Gastrocnemius medialis (tissue), 4 donors: ENCODE data around the gene SLC52A3.

Experiments used
- POLR2A ChIP-seq, 2 donors: fragments of 450-650 bp; IDR thresholded peaks; one replicate each; pipeline ENCODE4 v1.6.1; 2017; ENCODE audit warnings: antibody characterized with exemption in 2 of 2, mild to moderate bottlenecking in 2 of 2, moderate library complexity in 2 of 2
- TF ChIP-seq, protein P1 (sequence below), 5 experiments: fragments of 450-650 bp in 3 of 5; fragments of 200-600 bp in 2 of 5; sonication (generic) in 2 of 5; IDR thresholded peaks in 4 of 5; conservative IDR thresholded peaks in 1 of 5; 1 replicate in 4 of 5; 2 replicates in 1 of 5; pipeline ENCODE4 v1.5.1; 2016 to 2019; ENCODE audit warnings: antibody characterized with exemption in 5 of 5, mild to moderate bottlenecking in 3 of 5, moderate library complexity in 3 of 5

DNA sequence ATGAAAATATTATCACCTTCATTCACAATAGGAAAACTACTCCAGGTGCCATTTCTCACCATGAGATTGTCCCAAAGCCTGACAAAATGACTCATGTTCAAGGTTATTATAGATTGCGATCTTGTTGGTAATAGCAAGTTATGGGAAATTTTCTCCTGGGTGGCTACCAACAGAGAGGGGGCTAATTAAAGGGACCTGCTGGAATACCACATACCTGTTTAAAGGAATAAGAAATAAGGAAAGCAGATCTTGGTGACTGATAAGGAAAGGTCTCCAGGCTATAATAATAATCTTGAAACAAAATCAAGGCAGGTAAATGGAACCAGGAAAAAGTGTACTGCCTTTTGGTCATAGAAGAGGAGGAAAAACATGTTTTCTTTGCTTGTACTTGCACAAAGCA, 1.4 kb downstream of the SLC52A3 start:
- no peak for TF ChIP-seq POLR2A (IDR thresholded peaks at IDR 0.05)
- TF ChIP-seq, protein P1, sequence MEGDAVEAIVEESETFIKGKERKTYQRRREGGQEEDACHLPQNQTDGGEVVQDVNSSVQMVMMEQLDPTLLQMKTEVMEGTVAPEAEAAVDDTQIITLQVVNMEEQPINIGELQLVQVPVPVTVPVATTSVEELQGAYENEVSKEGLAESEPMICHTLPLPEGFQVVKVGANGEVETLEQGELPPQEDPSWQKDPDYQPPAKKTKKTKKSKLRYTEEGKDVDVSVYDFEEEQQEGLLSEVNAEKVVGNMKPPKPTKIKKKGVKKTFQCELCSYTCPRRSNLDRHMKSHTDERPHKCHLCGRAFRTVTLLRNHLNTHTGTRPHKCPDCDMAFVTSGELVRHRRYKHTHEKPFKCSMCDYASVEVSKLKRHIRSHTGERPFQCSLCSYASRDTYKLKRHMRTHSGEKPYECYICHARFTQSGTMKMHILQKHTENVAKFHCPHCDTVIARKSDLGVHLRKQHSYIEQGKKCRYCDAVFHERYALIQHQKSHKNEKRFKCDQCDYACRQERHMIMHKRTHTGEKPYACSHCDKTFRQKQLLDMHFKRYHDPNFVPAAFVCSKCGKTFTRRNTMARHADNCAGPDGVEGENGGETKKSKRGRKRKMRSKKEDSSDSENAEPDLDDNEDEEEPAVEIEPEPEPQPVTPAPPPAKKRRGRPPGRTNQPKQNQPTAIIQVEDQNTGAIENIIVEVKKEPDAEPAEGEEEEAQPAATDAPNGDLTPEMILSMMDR (IDR thresholded peaks at IDR 0.05 in 4 of 5, conservative IDR thresholded peaks at IDR 0.05 in 1 of 5) = no peak
